Measurements from ENCODE around the gene CEP170.

GRCh38 chr1:243292117-243292516, 37.0 kb upstream of the CEP170 start:
- TF ChIP-seq, protein P1, sequence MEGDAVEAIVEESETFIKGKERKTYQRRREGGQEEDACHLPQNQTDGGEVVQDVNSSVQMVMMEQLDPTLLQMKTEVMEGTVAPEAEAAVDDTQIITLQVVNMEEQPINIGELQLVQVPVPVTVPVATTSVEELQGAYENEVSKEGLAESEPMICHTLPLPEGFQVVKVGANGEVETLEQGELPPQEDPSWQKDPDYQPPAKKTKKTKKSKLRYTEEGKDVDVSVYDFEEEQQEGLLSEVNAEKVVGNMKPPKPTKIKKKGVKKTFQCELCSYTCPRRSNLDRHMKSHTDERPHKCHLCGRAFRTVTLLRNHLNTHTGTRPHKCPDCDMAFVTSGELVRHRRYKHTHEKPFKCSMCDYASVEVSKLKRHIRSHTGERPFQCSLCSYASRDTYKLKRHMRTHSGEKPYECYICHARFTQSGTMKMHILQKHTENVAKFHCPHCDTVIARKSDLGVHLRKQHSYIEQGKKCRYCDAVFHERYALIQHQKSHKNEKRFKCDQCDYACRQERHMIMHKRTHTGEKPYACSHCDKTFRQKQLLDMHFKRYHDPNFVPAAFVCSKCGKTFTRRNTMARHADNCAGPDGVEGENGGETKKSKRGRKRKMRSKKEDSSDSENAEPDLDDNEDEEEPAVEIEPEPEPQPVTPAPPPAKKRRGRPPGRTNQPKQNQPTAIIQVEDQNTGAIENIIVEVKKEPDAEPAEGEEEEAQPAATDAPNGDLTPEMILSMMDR (IDR thresholded peaks at IDR 0.05) = no peak
- no peak for TF ChIP-seq POLR2A (IDR thresholded peaks at IDR 0.05)
- TF ChIP-seq POLR2AphosphoS5 (IDR thresholded peaks at IDR 0.05) = no peak
